Esophagus muscularis mucosa (tissue), 4 donors: ENCODE data around the gene CNTNAP2. TPM values are rescaled to one million over a fixed set of nuclear protein-coding genes. Genes with fewer than 3 reads are reported as not detected.

Experiments used
- DNase-seq: peaks from one replicate; pipeline ENCODE4 v3.0.0-alpha.2; 2017; ENCODE audit errors: extremely low spot score
- H3K27ac ChIP-seq, 4 donors: fragments of 200-600 bp; sonication (generic); replicated peaks in 1 of 4; 1 replicate in 3 of 4; 2 replicates in 1 of 4; pipeline ENCODE4 v1.5.1; 2016 to 2019; ENCODE audit warnings: mild to moderate bottlenecking in 1 of 4
- H3K27me3 ChIP-seq, 4 donors: fragments of 200-600 bp; sonication (generic); one replicate each; pipeline versions ENCODE4 v1.5.1 to v1.6.0; 2016 to 2019
- H3K36me3 ChIP-seq, 4 donors: fragments of 200-600 bp; sonication (generic); one replicate each; pipeline ENCODE4 v1.5.1; 2016 to 2019
- H3K4me1 ChIP-seq, 4 donors: fragments of 200-600 bp; sonication (generic); one replicate each; pipeline ENCODE4 v1.5.1; 2016 to 2019
- H3K4me3 ChIP-seq, 4 donors: fragments of 200-600 bp; sonication (generic); 1 replicate in 2 of 4; 2 replicates in 2 of 4; pipeline ENCODE4 v1.5.1; 2016 to 2019; ENCODE audit warnings: mild to moderate bottlenecking in 4 of 4, moderate library complexity in 1 of 4
- H3K9me3 ChIP-seq, 4 donors: fragments of 200-600 bp; sonication (generic); 1 replicate in 3 of 4; 2 replicates in 1 of 4; pipeline ENCODE4 v1.5.1; 2016 to 2019
- CTCF ChIP-seq, 3 experiments: fragments of 200-600 bp in 2 of 3; fragments of 450-650 bp in 1 of 3; sonication (generic) in 2 of 3; IDR thresholded peaks; one replicate each; pipeline ENCODE4 v1.5.1; 2017 to 2019; ENCODE audit warnings: antibody characterized with exemption in 3 of 3, mild to moderate bottlenecking in 2 of 3, moderate library complexity in 1 of 3
- EP300 ChIP-seq: sonication (generic); formaldehyde crosslinking; IDR thresholded peaks from one replicate; pipeline ENCODE4 v1.6.1; 2017; ENCODE audit warnings: antibody characterized with exemption
- POLR2A ChIP-seq: fragments of 450-650 bp; IDR thresholded peaks from one replicate; pipeline ENCODE4 v1.6.1; 2017; ENCODE audit warnings: antibody characterized with exemption, moderate library complexity, mild to moderate bottlenecking, low read depth
- POLR2AphosphoS5 ChIP-seq, 2 donors: sonication (generic); formaldehyde crosslinking; IDR thresholded peaks; one replicate each; pipeline ENCODE4 v1.6.1; 2017; ENCODE audit warnings: antibody characterized with exemption in 2 of 2
- WGBS: methylation state at CpG from one replicate; pipeline ENCODE4 v1.1.5; 2018; 5-methylcytosine and 5-hydroxymethylcytosine counted together
- intact Hi-C: fragments of 100-400 bp; cut with DNase I; formaldehyde crosslinking; loops from one replicate; pipeline ENCODE4 v1.15.1; 2023
- total RNA-seq, 4 donors: library from RNA; depleted of rRNA; stranded (reverse); fragments of >200 nt; gene quantifications; one replicate each; pipeline versions ENCODE4 v1.1.0 to v1.2.1, GENCODE V29; 2016

The CNTNAP2 gene
- total RNA-seq, 4 donors from 2014 or later = 1.2 to 2.9 (median 1.9) TPM

GRCh38 chr7:147937428-147937827, 1820.8 kb downstream of the CNTNAP2 start:
- no peak for TF ChIP-seq EP300
- no peak for TF ChIP-seq POLR2AphosphoS5 (IDR thresholded peaks at IDR 0.05)
- TF ChIP-seq POLR2A = no peak
- no peak for TF ChIP-seq CTCF (IDR thresholded peaks at IDR 0.05)
- Histone ChIP-seq H3K36me3 (no peaks in the 10 kb centered on the region), H3K4me3 (no peak overlapping the region), H3K27ac (no peak overlapping the region), H3K4me1 (peaks cover 0 to 11% (median 1%) of the 10 kb centered on the region in 4 donors), H3K27me3 (no peaks in the 10 kb centered on the region), H3K9me3 (no peaks in the 10 kb centered on the region)
- no peak for DNase-seq
- WGBS = 84% methylated on average over 4 of the region's 4 CpGs
- intact Hi-C loops = no loop called here

GRCh38 chr7:147941381-147941780, 1824.8 kb downstream of the CNTNAP2 start:
- H3K27ac ChIP-seq = no peak overlapping the region
- no peaks in the 10 kb centered on the region for H3K9me3 ChIP-seq
- H3K27me3 ChIP-seq = no peaks in the 10 kb centered on the region
- no peak overlapping the region for H3K4me3 ChIP-seq
- H3K4me1 ChIP-seq = peaks cover 0 to 11% (median 1%) of the 10 kb centered on the region in 4 donors
- intact Hi-C loops = no loop called here
- no peaks in the 10 kb centered on the region for H3K36me3 ChIP-seq
- TF ChIP-seq POLR2AphosphoS5 (IDR thresholded peaks at IDR 0.05) (no peak), EP300 (no peak), POLR2A (no peak), CTCF (IDR thresholded peaks at IDR 0.05) (no peak)
- WGBS = 36% methylated on average over 3 of the region's 3 CpGs
- DNase-seq = no peak

- WGBS = 63% methylated on average over 2 of the region's 2 CpGs
- Histone ChIP-seq H3K36me3 (no peaks in the 10 kb centered on the region), H3K4me3 (no peak overlapping the region), H3K4me1 (peaks cover 0 to 11% (median 1%) of the 10 kb centered on the region in 4 donors), H3K9me3 (no peaks in the 10 kb centered on the region), H3K27ac (no peak overlapping the region), H3K27me3 (no peaks in the 10 kb centered on the region)
- TF ChIP-seq POLR2A = no peak
- no peak for TF ChIP-seq POLR2AphosphoS5 (IDR thresholded peaks at IDR 0.05)
- TF ChIP-seq CTCF (IDR thresholded peaks at IDR 0.05) = no peak
- TF ChIP-seq EP300 = no peak
- intact Hi-C loops = no loop called here
- no peak for DNase-seq
These were observed 1827.7 kb downstream of the CNTNAP2 start for GRCh38 chr7:147944321-147944720.

GRCh38 chr7:147952918-147953317, 1836.3 kb downstream of the CNTNAP2 start:
- 93% methylated on average over 6 of the region's 6 CpGs for WGBS
- TF ChIP-seq EP300 (no peak), POLR2AphosphoS5 (IDR thresholded peaks at IDR 0.05) (no peak), CTCF (IDR thresholded peaks at IDR 0.05) (no peak), POLR2A (no peak)
- H3K27ac ChIP-seq = no peak overlapping the region
- no peak for DNase-seq
- no peaks in the 10 kb centered on the region for H3K36me3 ChIP-seq
- no peaks in the 10 kb centered on the region for H3K9me3 ChIP-seq
- intact Hi-C loops = no loop called here
- H3K4me1 ChIP-seq = no peaks in the 10 kb centered on the region
- no peak overlapping the region for H3K4me3 ChIP-seq
- no peaks in the 10 kb centered on the region for H3K27me3 ChIP-seq

- TF ChIP-seq EP300 (no peak), CTCF (IDR thresholded peaks at IDR 0.05) (no peak), POLR2A (no peak), POLR2AphosphoS5 (IDR thresholded peaks at IDR 0.05) (no peak)
- no peak overlapping the region for H3K4me3 ChIP-seq
- H3K9me3 ChIP-seq = no peaks in the 10 kb centered on the region
- 71% methylated on average over 5 of the region's 5 CpGs for WGBS
- H3K27ac ChIP-seq = no peak overlapping the region
- no peaks in the 10 kb centered on the region for H3K4me1 ChIP-seq
- intact Hi-C loops = no loop called here
- no peaks in the 10 kb centered on the region for H3K27me3 ChIP-seq
- no peaks in the 10 kb centered on the region for H3K36me3 ChIP-seq
- no peak for DNase-seq
These were observed 1851.5 kb downstream of the CNTNAP2 start for GRCh38 chr7:147968046-147968610.
